Measurements from ENCODE around the gene HSPA8. TPM values are rescaled to one million over a fixed set of nuclear protein-coding genes. Genes with fewer than 3 reads are reported as not detected.
A peak's percentile ranks its signal among the peaks of the same experiment; 100 is the strongest.

Gene HSPA8
- total and polyA plus RNA-seq, 2 of the 8 experiments (the other 6 are each of a cell fraction or from before 2014, with no cell fraction given), result 1,491 to 2,155 TPM

DNA sequence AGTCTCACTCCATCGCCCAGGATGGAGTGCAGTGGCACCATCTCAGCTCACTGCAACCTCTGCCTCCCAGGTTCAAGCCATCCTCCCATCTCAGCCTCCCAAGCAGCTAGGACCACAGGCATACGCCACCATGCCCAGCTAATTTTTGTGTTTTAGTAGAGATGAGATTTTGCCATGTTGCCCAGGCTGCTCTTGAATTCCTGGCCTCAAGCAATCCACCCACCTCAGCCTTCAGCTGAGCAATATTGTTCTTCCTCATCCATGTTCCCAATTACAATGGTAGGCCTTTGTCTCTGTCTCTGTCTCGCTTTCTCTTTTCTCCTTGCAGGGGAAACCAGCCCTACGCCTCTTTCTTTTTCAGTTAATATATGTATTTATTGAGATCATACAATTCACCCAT is 10.3 kb downstream of the HSPA8 start:
- H2BK120ac ChIP-seq (replicated peaks; ENCODE audit: low read depth, low read length), result no peak overlapping the region
- H2BK12ac ChIP-seq (ENCODE audit: low read depth, low read length), result no peak overlapping the region
- H3K23me2 ChIP-seq (ENCODE audit: low read depth, low read length), result no peaks in the 10 kb centered on the region
- no peaks in the 10 kb centered on the region for H3K4me1 ChIP-seq (replicated peaks in 1 of 4; ENCODE audit: control insufficient read depth in 3 of 4, insufficient read depth in 4 of 4, low read length in 3 of 4)
- H3K4me3 ChIP-seq (ENCODE audit: extremely low read depth in 1 of 4, insufficient read depth in 2 of 4, low read depth in 3 of 4, low read length in 4 of 4), result no peak overlapping the region
- DNase-seq (ENCODE audit: low read depth in 1 of 2, low spot score in 2 of 2) (no peak), FAIRE-seq (no peak)
- 97% methylated on average over 4 of the region's 4 CpGs; no CpG with 5 or more reads in 1 of the 2 experiments for WGBS, 2 experiments (ENCODE audit: extremely low coverage in 1 of 2, insufficient coverage in 1 of 2, insufficient read length in 1 of 2, insufficient replicate concordance in 2 of 2, low coverage in 1 of 2, low lambda C conversion rate in 2 of 2, missing lambda C conversion rate in 1 of 2)
- no peaks in the 10 kb centered on the region for H3K9me3 ChIP-seq (ENCODE audit: insufficient read depth in 2 of 2, low read depth in 1 of 2, low read length in 1 of 2)
- no peak overlapping the region for H2BK15ac ChIP-seq (ENCODE audit: low read length)
- no peak overlapping the region for H2BK5ac ChIP-seq (ENCODE audit: low read depth, low read length)
- H3K27me3 ChIP-seq (replicated peaks in 1 of 4; ENCODE audit: control insufficient read depth in 3 of 4, extremely low read depth in 1 of 4, insufficient read depth in 3 of 4, low read length in 3 of 4), result no peaks in the 10 kb centered on the region
- no peak overlapping the region for H2BK20ac ChIP-seq (ENCODE audit: low read length)
- CTCF ChIA-PET (ENCODE audit: partially characterized antibody), result interaction anchor here (1.1 to 3.7 kb wide), 2 partner anchors 31 to 188 kb away, joined by 3 to 17 read pairs; no protein-coding TSS in a partner anchor
- H3K56ac ChIP-seq (replicated peaks; ENCODE audit: insufficient read length, low read depth, low read length), result no peak overlapping the region
- no peak overlapping the region for H2AFZ ChIP-seq (ENCODE audit: low read length)
- no peak overlapping the region for H3K4ac ChIP-seq (replicated peaks; ENCODE audit: insufficient read length, low read depth, low read length)
- no peaks in the 10 kb centered on the region; the same call in 1 of the 2 replicates for H3K79me1 ChIP-seq (ENCODE audit: low read depth, low read length)
- H2AK5ac ChIP-seq (ENCODE audit: low read depth, low read length), result no peak overlapping the region
- H3K27ac ChIP-seq (ENCODE audit: low read depth, low read length), result no peak overlapping the region
- no peak overlapping the region for H3K18ac ChIP-seq (ENCODE audit: extremely low read depth, low read length)
- peaks cover 1 to 4% of the 10 kb centered on the region in 2 experiments for H4K20me1 ChIP-seq (replicated peaks in 1 of 2; ENCODE audit: control insufficient read depth in 1 of 2, insufficient read depth in 2 of 2, low read length in 2 of 2)
- H4K8ac ChIP-seq (ENCODE audit: extremely low read depth, insufficient read depth, low read length), result no peak overlapping the region; the same call in 1 of the 2 replicates
- no peak overlapping the region for H4K5ac ChIP-seq (ENCODE audit: insufficient read length, low read depth, low read length)
- H3K23ac ChIP-seq (ENCODE audit: insufficient read length), result no peak overlapping the region
- H3K14ac ChIP-seq (ENCODE audit: insufficient read length), result no peak overlapping the region
- peak; percentile 50; the same call in 1 of the 2 replicates for TF ChIP-seq POLR2AphosphoS5 (IDR thresholded peaks at IDR 0.05; ENCODE audit: low read depth, low read length)
- no peak for TF ChIP-seq CHD1 (IDR thresholded peaks at IDR 0.05; ENCODE audit: low read depth, low read length)
- TF ChIP-seq NRF1 (IDR thresholded peaks at IDR 0.05; ENCODE audit: low read depth, low read length), result no peak
- no peak overlapping the region for H3K9ac ChIP-seq (replicated peaks in 1 of 4; ENCODE audit: extremely low read depth in 1 of 4, low read depth in 3 of 4, low read length in 3 of 4)
- H3K36me3 ChIP-seq (ENCODE audit: control insufficient read depth in 2 of 4, insufficient read depth in 4 of 4, low read length in 3 of 4), result peaks cover 2 to 21% (median 12%) of the 10 kb centered on the region in 4 experiments
- H4K91ac ChIP-seq (replicated peaks; ENCODE audit: insufficient read length, low read length), result no peak overlapping the region
- POLR2A ChIA-PET (ENCODE audit: partially characterized antibody), result interaction anchor here (1.8 to 8.5 kb wide), 3 partner anchors 10 to 15 kb away, joined by 3 to 54 read pairs (median 8); partner anchors contain the start of gene HSPA8
- H3K4me2 ChIP-seq (ENCODE audit: insufficient read depth in 1 of 2, low read depth in 2 of 2, low read length in 2 of 2), result no peak overlapping the region
- no peaks in the 10 kb centered on the region for H3K79me2 ChIP-seq (ENCODE audit: control insufficient read depth in 1 of 2, insufficient read depth in 2 of 2, low read length in 2 of 2)
